ENCODE measurements around the gene MOCOS. TPM values are rescaled to one million over a fixed set of nuclear protein-coding genes. Genes with fewer than 3 reads are reported as not detected.
"Not testable (repeated sequence)": the region's sequence is repeated elsewhere in the genome, so short reads cannot be mapped to it uniquely, and the experiment has no call there.

The MOCOS gene
- total RNA-seq, 1 donor from 2014 or later, result 1.9 TPM

DNA sequence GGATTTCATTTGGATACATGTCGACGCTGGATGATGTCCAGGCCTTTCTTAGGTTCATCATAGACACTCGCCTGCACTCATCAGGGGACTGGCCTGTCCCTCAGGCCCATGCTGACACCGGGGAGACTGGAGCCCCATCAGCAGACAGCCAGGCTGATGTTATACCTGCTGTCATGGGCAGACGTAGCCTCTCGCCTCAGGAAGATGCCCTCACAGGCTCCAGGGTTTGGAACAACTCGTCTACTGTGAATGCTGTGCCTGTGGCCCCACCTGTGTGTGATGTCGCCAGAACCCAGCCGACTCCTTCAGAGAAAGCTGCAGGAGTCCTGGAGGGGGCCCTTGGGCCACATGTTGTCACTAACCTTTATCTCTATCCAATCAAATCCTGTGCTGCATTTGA, 28.3 kb downstream of the MOCOS start:
- peaks cover 2% of the 10 kb centered on the region for H3K27me3 Mint-ChIP-seq (ENCODE audit: low read depth, unreplicated experiment)
- no peak overlapping the region for H3K27ac Mint-ChIP-seq (ENCODE audit: unreplicated experiment)
- Histone ChIP-seq H3K9ac (ENCODE audit: low read length) (no peak overlapping the region), H3K36me3 (ENCODE audit: insufficient read depth, low read length) (no peaks in the 10 kb centered on the region), H3K4me3 (ENCODE audit: insufficient read depth, low read depth, low read length) (no peak overlapping the region), H4K20me1 (ENCODE audit: insufficient read depth, low read length) (no peaks in the 10 kb centered on the region), H3K4me1 (ENCODE audit: insufficient read depth, low read length) (no peaks in the 10 kb centered on the region), H2AFZ (ENCODE audit: low read depth, low read length) (no peak overlapping the region), H3K4me2 (ENCODE audit: low read length) (no peak overlapping the region), H3K27me3 (ENCODE audit: insufficient read depth, low read length) (no peaks in the 10 kb centered on the region), H3K27ac (ENCODE audit: low read depth, low read length) (no peak overlapping the region), H3K9me3 (ENCODE audit: insufficient read depth, low read depth, low read length) (no peaks in the 10 kb centered on the region), H3K79me2 (ENCODE audit: insufficient read depth, low read length) (no peaks in the 10 kb centered on the region)
- H3K36me3 Mint-ChIP-seq (ENCODE audit: low read depth, unreplicated experiment), result no peaks in the 10 kb centered on the region
- H3K4me1 Mint-ChIP-seq (ENCODE audit: low read depth, unreplicated experiment), result peaks cover 8% of the 10 kb centered on the region
- TF ChIP-seq, protein P1, sequence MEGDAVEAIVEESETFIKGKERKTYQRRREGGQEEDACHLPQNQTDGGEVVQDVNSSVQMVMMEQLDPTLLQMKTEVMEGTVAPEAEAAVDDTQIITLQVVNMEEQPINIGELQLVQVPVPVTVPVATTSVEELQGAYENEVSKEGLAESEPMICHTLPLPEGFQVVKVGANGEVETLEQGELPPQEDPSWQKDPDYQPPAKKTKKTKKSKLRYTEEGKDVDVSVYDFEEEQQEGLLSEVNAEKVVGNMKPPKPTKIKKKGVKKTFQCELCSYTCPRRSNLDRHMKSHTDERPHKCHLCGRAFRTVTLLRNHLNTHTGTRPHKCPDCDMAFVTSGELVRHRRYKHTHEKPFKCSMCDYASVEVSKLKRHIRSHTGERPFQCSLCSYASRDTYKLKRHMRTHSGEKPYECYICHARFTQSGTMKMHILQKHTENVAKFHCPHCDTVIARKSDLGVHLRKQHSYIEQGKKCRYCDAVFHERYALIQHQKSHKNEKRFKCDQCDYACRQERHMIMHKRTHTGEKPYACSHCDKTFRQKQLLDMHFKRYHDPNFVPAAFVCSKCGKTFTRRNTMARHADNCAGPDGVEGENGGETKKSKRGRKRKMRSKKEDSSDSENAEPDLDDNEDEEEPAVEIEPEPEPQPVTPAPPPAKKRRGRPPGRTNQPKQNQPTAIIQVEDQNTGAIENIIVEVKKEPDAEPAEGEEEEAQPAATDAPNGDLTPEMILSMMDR (IDR thresholded peaks at IDR 0.05; ENCODE audit: insufficient read depth, low read depth, low read length), result no peak
- TF ChIP-seq EZH2 (IDR thresholded peaks at IDR 0.05; ENCODE audit: insufficient read depth, low read length), result no peak
- DNase-seq (ENCODE audit: low read depth) (no peak), FAIRE-seq (no peak)
- H3K4me3 Mint-ChIP-seq (ENCODE audit: unreplicated experiment), result no peak overlapping the region
- peaks cover 2% of the 10 kb centered on the region for H3K9me3 Mint-ChIP-seq (ENCODE audit: unreplicated experiment)

DNA sequence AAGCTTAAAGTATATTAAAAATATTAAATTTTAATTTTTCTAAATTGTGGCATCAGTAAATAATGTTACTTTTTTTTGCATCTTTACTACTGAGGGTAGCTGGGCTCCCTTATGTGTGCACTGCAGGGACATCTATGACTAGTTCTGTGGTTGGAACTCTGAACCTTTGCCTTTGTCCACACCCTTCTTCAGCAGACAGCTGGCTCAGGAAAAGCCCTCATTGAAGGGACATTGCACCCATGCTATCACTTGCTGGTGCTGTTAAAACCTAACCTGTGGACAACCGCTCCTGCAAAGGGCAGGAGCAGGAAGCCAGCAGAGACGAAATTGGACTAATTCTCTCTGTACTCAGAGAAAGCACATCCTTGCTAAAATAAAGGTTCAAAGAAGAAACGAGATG, 30.1 kb downstream of the MOCOS start:
- no peak for TF ChIP-seq EZH2 (IDR thresholded peaks at IDR 0.05; ENCODE audit: insufficient read depth, low read length)

DNA sequence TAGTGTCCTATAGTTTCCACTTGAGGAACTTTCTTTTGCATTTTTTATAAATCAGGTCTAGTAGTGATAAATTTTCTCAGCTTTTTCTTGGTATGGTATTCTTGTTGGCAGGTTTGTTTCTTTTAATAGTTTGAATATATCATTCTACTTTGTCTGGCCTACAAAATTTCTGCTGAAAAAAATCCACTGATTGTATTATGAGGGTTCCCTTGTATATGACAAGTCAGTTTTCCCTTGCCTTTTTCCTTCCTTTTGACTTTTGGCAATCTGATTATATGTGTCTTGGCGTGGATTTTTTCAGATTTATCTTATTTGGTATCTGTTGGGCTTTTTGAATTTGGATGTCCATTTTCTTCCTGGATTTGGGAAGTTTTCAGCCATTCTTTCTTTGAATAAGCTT, 41.9 kb downstream of the MOCOS start:
- TF ChIP-seq, protein P1 (IDR thresholded peaks at IDR 0.05; ENCODE audit: insufficient read depth, low read depth, low read length), result no peak
- TF ChIP-seq EZH2 (IDR thresholded peaks at IDR 0.05; ENCODE audit: insufficient read depth, low read length), result no peak
- no peak for FAIRE-seq
- H3K36me3 Mint-ChIP-seq (ENCODE audit: low read depth, unreplicated experiment), result peaks cover 6% of the 10 kb centered on the region

More for the DNA sequence above, 30.1 kb downstream of the MOCOS start:
- H3K79me2 ChIP-seq (ENCODE audit: insufficient read depth, low read length), result no peaks in the 10 kb centered on the region
- no peak overlapping the region for H3K9ac ChIP-seq (ENCODE audit: low read length)
- no peaks in the 10 kb centered on the region for H3K36me3 Mint-ChIP-seq (ENCODE audit: low read depth, unreplicated experiment)
- H3K27ac Mint-ChIP-seq (ENCODE audit: unreplicated experiment), result no peak overlapping the region
- no peaks in the 10 kb centered on the region for H3K4me1 ChIP-seq (ENCODE audit: insufficient read depth, low read length)
- H3K4me1 Mint-ChIP-seq (ENCODE audit: low read depth, unreplicated experiment), result no peaks in the 10 kb centered on the region
- DNase-seq (ENCODE audit: low read depth), result no peak
- H4K20me1 ChIP-seq (ENCODE audit: insufficient read depth, low read length), result no peaks in the 10 kb centered on the region
- H3K4me2 ChIP-seq (ENCODE audit: low read length), result no peak overlapping the region
- no peak overlapping the region for H3K4me3 Mint-ChIP-seq (ENCODE audit: unreplicated experiment)
- H3K27me3 ChIP-seq (ENCODE audit: insufficient read depth, low read length), result no peaks in the 10 kb centered on the region
- H3K9me3 Mint-ChIP-seq (ENCODE audit: unreplicated experiment), result no peaks in the 10 kb centered on the region
- H3K9me3 ChIP-seq (ENCODE audit: insufficient read depth, low read depth, low read length), result no peaks in the 10 kb centered on the region
- H3K27me3 Mint-ChIP-seq (ENCODE audit: low read depth, unreplicated experiment), result peaks cover 2% of the 10 kb centered on the region
- no peaks in the 10 kb centered on the region for H3K36me3 ChIP-seq (ENCODE audit: insufficient read depth, low read length)
- FAIRE-seq, result no peak
- no peak overlapping the region for H2AFZ ChIP-seq (ENCODE audit: low read depth, low read length)
- no peak overlapping the region for H3K4me3 ChIP-seq (ENCODE audit: insufficient read depth, low read depth, low read length)
- no peak overlapping the region for H3K27ac ChIP-seq (ENCODE audit: low read depth, low read length)

DNA sequence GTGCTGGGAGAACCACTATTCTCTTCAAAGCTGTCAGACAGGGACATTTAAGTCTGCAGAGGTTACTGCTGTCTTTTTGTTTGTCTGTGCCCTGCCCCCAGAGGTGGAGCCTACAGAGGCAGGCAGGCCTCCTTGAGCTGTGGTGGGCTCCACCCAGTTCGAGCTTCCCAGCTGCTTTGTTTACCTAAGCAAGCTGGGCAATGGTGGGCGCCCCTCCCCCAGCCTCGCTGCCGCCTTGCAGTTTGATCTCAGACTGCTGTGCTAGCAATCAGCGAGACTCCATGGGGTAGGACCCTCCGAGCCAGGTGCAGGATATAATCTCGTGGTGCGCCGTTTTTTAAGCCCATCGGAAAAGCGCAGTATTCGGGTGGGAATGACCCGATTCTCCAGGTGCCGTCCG, 53.2 kb downstream of the MOCOS start:
- H3K9me3 Mint-ChIP-seq (ENCODE audit: unreplicated experiment); H3K36me3 ChIP-seq (ENCODE audit: insufficient read depth, low read length); H4K20me1 ChIP-seq (ENCODE audit: insufficient read depth, low read length); H2AFZ ChIP-seq (ENCODE audit: low read depth, low read length); H3K9ac ChIP-seq (ENCODE audit: low read length); H3K27me3 ChIP-seq (ENCODE audit: insufficient read depth, low read length); H3K4me1 ChIP-seq (ENCODE audit: insufficient read depth, low read length); H3K4me3 Mint-ChIP-seq (ENCODE audit: unreplicated experiment); H3K36me3 Mint-ChIP-seq (ENCODE audit: low read depth, unreplicated experiment); H3K27me3 Mint-ChIP-seq (ENCODE audit: low read depth, unreplicated experiment); DNase-seq (ENCODE audit: low read depth); FAIRE-seq; H3K4me2 ChIP-seq (ENCODE audit: low read length); H3K9me3 ChIP-seq (ENCODE audit: insufficient read depth, low read depth, low read length); H3K4me3 ChIP-seq (ENCODE audit: insufficient read depth, low read depth, low read length); H3K27ac ChIP-seq (ENCODE audit: low read depth, low read length); H3K79me2 ChIP-seq (ENCODE audit: insufficient read depth, low read length); H3K4me1 Mint-ChIP-seq (ENCODE audit: low read depth, unreplicated experiment); H3K27ac Mint-ChIP-seq (ENCODE audit: unreplicated experiment): not testable (repeated sequence)

More for the DNA sequence above, 41.9 kb downstream of the MOCOS start:
- Mint-ChIP-seq H3K4me1 (ENCODE audit: low read depth, unreplicated experiment) (no peaks in the 10 kb centered on the region), H3K27me3 (ENCODE audit: low read depth, unreplicated experiment) (no peaks in the 10 kb centered on the region), H3K4me3 (ENCODE audit: unreplicated experiment) (no peak overlapping the region), H3K27ac (ENCODE audit: unreplicated experiment) (no peak overlapping the region), H3K9me3 (ENCODE audit: unreplicated experiment) (peaks cover 25% of the 10 kb centered on the region)
- Histone ChIP-seq H4K20me1 (ENCODE audit: insufficient read depth, low read length) (no peaks in the 10 kb centered on the region), H3K27ac (ENCODE audit: low read depth, low read length) (no peak overlapping the region), H3K4me3 (ENCODE audit: insufficient read depth, low read depth, low read length) (no peak overlapping the region), H3K27me3 (ENCODE audit: insufficient read depth, low read length) (no peaks in the 10 kb centered on the region), H3K4me2 (ENCODE audit: low read length) (no peak overlapping the region), H3K9me3 (ENCODE audit: insufficient read depth, low read depth, low read length) (no peaks in the 10 kb centered on the region), H2AFZ (ENCODE audit: low read depth, low read length) (no peak overlapping the region), H3K9ac (ENCODE audit: low read length) (no peak overlapping the region), H3K4me1 (ENCODE audit: insufficient read depth, low read length) (no peaks in the 10 kb centered on the region), H3K79me2 (ENCODE audit: insufficient read depth, low read length) (no peaks in the 10 kb centered on the region), H3K36me3 (ENCODE audit: insufficient read depth, low read length) (no peaks in the 10 kb centered on the region)
- DNase-seq (ENCODE audit: low read depth), result no peak
